Measurements from ENCODE around the gene RTEL1.

DNA sequence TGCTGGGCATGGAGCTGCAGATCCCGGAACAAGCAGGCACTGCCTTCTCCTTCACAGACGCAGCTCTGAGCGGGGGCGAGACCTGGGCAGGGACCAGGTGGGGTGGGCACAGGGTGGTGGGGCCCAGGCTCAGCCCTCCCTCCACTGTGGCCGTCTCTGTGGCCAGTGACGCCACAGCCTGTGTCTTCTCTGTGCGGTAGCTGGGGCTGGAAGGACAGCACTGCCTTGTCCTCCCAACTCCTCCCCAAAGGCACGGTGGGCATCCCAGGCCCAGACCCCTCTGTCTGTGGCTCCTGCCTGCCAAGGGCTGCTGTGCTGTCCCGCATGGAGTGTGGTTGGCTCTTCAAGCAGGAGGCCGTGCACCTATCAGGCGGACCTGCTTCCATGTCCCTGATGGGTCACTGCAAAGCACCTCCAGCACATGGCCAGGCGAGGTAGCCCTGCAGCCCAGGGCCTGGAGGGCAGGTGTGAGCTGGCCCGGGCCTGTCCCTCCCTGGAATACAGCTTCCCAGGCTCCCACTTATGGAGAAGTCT is 23.6 kb downstream of the RTEL1 start:
- TF ChIP-seq, protein P1, sequence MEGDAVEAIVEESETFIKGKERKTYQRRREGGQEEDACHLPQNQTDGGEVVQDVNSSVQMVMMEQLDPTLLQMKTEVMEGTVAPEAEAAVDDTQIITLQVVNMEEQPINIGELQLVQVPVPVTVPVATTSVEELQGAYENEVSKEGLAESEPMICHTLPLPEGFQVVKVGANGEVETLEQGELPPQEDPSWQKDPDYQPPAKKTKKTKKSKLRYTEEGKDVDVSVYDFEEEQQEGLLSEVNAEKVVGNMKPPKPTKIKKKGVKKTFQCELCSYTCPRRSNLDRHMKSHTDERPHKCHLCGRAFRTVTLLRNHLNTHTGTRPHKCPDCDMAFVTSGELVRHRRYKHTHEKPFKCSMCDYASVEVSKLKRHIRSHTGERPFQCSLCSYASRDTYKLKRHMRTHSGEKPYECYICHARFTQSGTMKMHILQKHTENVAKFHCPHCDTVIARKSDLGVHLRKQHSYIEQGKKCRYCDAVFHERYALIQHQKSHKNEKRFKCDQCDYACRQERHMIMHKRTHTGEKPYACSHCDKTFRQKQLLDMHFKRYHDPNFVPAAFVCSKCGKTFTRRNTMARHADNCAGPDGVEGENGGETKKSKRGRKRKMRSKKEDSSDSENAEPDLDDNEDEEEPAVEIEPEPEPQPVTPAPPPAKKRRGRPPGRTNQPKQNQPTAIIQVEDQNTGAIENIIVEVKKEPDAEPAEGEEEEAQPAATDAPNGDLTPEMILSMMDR (IDR thresholded peaks at IDR 0.05), result no peak
- TF ChIP-seq ZFX (IDR thresholded peaks at IDR 0.05; ENCODE audit: borderline replicate concordance), result no peak

Data from 22Rv1 (cell line).